ENCODE results near the gene S100A14. TPM values are rescaled to one million over a fixed set of nuclear protein-coding genes. Genes with fewer than 3 reads are reported as not detected.
"Not testable (repeated sequence)": the region's sequence is repeated elsewhere in the genome, so short reads cannot be mapped to it uniquely, and the experiment has no call there.

S100A14 gene
- total and polyA plus RNA-seq, 7 donors = 0.22 to 0.48 (median 0.38) TPM; not detected in 3

- peaks cover 29 to 87% of the 10 kb centered on the region in 2 donors for H3K36me3 ChIP-seq (ENCODE audit: insufficient read depth in 1 of 2, low read depth in 1 of 2)
- intact Hi-C loops (cut with DNase I) = no loop called here
- WGBS, 3 donors = 88 to 90% (median 88%) methylated on average over 11 of the region's 11 CpGs
- no peak for ATAC-seq
- H3K27ac ChIP-seq = peak overlapping the region; percentile 100
- TF ChIP-seq, protein P1, sequence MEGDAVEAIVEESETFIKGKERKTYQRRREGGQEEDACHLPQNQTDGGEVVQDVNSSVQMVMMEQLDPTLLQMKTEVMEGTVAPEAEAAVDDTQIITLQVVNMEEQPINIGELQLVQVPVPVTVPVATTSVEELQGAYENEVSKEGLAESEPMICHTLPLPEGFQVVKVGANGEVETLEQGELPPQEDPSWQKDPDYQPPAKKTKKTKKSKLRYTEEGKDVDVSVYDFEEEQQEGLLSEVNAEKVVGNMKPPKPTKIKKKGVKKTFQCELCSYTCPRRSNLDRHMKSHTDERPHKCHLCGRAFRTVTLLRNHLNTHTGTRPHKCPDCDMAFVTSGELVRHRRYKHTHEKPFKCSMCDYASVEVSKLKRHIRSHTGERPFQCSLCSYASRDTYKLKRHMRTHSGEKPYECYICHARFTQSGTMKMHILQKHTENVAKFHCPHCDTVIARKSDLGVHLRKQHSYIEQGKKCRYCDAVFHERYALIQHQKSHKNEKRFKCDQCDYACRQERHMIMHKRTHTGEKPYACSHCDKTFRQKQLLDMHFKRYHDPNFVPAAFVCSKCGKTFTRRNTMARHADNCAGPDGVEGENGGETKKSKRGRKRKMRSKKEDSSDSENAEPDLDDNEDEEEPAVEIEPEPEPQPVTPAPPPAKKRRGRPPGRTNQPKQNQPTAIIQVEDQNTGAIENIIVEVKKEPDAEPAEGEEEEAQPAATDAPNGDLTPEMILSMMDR (IDR thresholded peaks at IDR 0.05) = no peak
- peaks cover 70% of the 10 kb centered on the region for H3K4me1 ChIP-seq
- H3K4me3 ChIP-seq = no peak overlapping the region
- no peaks in the 10 kb centered on the region for H3K9me3 ChIP-seq
- H3K27me3 ChIP-seq (ENCODE audit: insufficient read depth in 3 of 3, low read length in 2 of 3) = no peaks in the 10 kb centered on the region
- DNase-seq = no peak
These were observed 27.0 kb upstream of the S100A14 start for GRCh38 chr1:153643100-153643499.

DNA sequence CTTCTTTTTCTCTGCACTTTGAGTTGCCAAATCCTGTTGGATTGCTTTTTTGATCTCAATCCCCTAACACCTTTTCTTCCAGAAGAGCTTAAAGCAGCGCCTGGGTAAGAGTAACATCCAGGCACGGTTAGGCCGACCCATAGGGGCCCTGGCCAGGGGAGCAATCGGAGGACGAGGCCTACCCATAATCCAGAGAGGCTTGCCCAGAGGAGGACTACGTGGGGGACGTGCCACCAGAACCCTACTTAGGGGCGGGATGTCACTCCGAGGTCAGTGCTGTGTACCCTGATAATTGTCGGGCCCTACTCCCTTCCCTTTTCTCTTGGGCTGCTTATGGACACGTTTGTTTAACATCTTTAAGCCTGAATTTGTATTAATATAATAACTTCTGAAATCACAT, 26.0 kb upstream of the S100A14 start:
- DNase-seq (no peak), ATAC-seq (no peak)
- H3K36me3 ChIP-seq (ENCODE audit: insufficient read depth in 1 of 2, low read depth in 1 of 2) = peaks cover 31 to 97% of the 10 kb centered on the region in 2 donors
- no peaks in the 10 kb centered on the region for H3K9me3 ChIP-seq
- H3K4me3 ChIP-seq = peak overlapping the region; percentile 4
- no peaks in the 10 kb centered on the region for H3K27me3 ChIP-seq (ENCODE audit: insufficient read depth in 3 of 3, low read length in 2 of 3)
- peaks cover 72% of the 10 kb centered on the region for H3K4me1 ChIP-seq
- H3K27ac ChIP-seq = peak overlapping the region; percentile 100
- intact Hi-C loops (cut with DNase I) = no loop called here
- TF ChIP-seq, protein P1 (IDR thresholded peaks at IDR 0.05) = no peak
- WGBS, 3 donors = 71 to 85% (median 72%) methylated on average over 11 of the region's 11 CpGs

DNA sequence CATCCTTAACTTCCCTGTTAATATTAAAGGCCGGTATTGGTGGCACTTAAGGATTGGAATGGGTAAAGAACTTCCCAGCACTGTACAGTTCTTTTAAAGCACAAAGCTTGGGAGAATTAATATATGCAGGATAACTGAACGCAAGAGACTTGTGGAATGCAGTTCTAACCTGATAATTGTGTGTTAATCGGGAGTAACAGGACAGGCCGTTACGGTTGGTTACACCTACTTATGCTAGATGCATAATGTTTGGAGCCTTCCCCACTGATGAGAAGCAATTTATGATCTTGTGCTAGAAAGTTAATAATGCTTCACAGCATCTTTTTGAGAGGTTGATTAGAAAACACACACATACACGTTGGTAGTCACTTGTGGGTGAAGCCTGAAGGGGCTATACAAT, 24.7 kb upstream of the S100A14 start:
- Histone ChIP-seq H3K4me1 (peaks cover 85% of the 10 kb centered on the region), H3K27me3 (ENCODE audit: insufficient read depth in 3 of 3, low read length in 2 of 3) (no peaks in the 10 kb centered on the region), H3K27ac (peak overlapping the region; percentile 100), H3K9me3 (no peaks in the 10 kb centered on the region), H3K4me3 (peak overlapping the region; percentile 24), H3K36me3 (ENCODE audit: insufficient read depth in 1 of 2, low read depth in 1 of 2) (peaks cover 34 to 99% of the 10 kb centered on the region in 2 donors)
- intact Hi-C loops (cut with DNase I) = loop anchor here in 1 of 2 donors (1.0 kb wide), 1 partner anchor 8 kb away; no protein-coding TSS in a partner anchor
- DNase-seq (no peak), ATAC-seq (no peak)
- WGBS, 3 donors = 52 to 72% (median 55%) methylated on average over 6 of the region's 6 CpGs
- TF ChIP-seq, protein P1 (IDR thresholded peaks at IDR 0.05) = no peak

DNA sequence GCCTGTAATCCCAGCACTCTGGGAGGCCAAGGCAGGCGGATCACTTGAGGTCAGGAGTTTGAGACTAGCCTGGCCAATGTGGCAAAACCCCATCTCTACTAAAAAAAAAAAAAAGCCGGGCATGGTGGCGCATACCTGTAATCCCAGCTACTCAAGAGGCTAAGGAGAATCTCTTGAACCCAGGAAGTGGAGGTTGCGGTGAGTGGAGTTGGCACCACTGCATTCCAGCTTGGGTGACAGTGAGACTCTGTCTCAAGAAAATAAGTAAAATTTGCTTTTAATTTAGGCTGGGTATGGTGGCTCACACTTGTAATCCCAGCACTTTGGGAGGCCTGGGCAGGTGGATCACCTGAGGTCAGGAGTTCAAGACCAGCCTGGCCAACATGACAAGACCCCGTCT, 24.1 kb upstream of the S100A14 start:
- not testable (repeated sequence) for H3K4me3 ChIP-seq; ATAC-seq; DNase-seq; H3K27me3 ChIP-seq (ENCODE audit: insufficient read depth in 3 of 3, low read length in 2 of 3); H3K9me3 ChIP-seq
- intact Hi-C loops (cut with DNase I) = loop anchor here in 1 of 2 donors (1.0 kb wide), 1 partner anchor 9 kb away; no protein-coding TSS in a partner anchor
- 50 to 80% (median 61%) methylated on average over 5 of the region's 5 CpGs for WGBS, 3 donors
- Histone ChIP-seq H3K4me1 (peaks cover 85% of the 10 kb centered on the region), H3K27ac (peak overlapping the region; percentile 100), H3K36me3 (ENCODE audit: insufficient read depth in 1 of 2, low read depth in 1 of 2) (peaks cover 29 to 94% of the 10 kb centered on the region in 2 donors)

DNA sequence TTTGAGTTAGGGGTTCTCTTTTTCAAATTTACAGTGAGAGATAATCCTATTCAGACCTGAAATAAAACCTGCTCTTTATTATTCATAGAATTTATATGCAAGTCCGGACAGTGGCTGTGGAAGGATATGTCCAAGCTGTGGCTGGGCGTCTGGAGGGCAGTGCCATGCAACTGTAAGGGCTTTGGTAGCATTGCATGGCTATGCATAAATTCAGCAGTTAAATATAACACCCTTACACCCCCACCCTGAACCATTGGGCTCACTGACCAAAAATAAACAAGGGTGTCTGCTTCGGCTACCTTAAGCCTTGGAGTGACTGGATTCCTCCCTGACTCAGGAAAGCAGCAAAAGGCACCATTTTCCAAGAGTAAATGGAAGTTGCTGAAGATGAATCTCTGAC, 23.2 kb upstream of the S100A14 start:
- H3K36me3 ChIP-seq (ENCODE audit: insufficient read depth in 1 of 2, low read depth in 1 of 2) = peaks cover 25 to 88% of the 10 kb centered on the region in 2 donors
- H3K9me3 ChIP-seq = no peaks in the 10 kb centered on the region
- ATAC-seq = peak; percentile 81 to 90 (median 89)
- peak in 1 of 2 donors; percentile 75 for DNase-seq
- peak overlapping the region; percentile 99 for H3K4me3 ChIP-seq
- peaks cover 81% of the 10 kb centered on the region for H3K4me1 ChIP-seq
- TF ChIP-seq, protein P1 (IDR thresholded peaks at IDR 0.05) = no peak
- WGBS, 3 donors = 18 to 47% (median 29%) methylated on average over 3 of the region's 3 CpGs
- no peaks in the 10 kb centered on the region for H3K27me3 ChIP-seq (ENCODE audit: insufficient read depth in 3 of 3, low read length in 2 of 3)
- intact Hi-C loops (cut with DNase I) = no loop called here
- peak overlapping the region; percentile 100 for H3K27ac ChIP-seq
